Frontal cortex (tissue), 4 donors: ENCODE data around the gene INSRR. TPM values are rescaled to one million over a fixed set of nuclear protein-coding genes. Genes with fewer than 3 reads are reported as not detected.

ENCODE experiments used
- DNase-seq, 2 donors: peaks; one replicate each; pipeline ENCODE4 v3.0.0; 2012; ENCODE audit warnings: low spot score in 2 of 2
- FAIRE-seq: peaks from 2 replicates; lab custom pipeline; 2012; peaks lifted over from hg19 to GRCh38; lab: Jason Lieb, UNC
- total RNA-seq: library from RNA; depleted of rRNA; stranded (reverse); fragments of >200 nt; gene quantifications from one replicate; pipeline ENCODE4 v1.2.3, GENCODE V29; 2014
- donor health status: control.
- donor health status: control.
- donor health status: control.

The INSRR gene
- total RNA-seq, 1 donor from 2014 or later = under 0.01 TPM

- FAIRE-seq = no peak
- no peak for DNase-seq
Measured at GRCh38 chr1:156857532-156857931, 1.4 kb downstream of the INSRR start.

GRCh38 chr1:156856282-156856785, 2.6 kb downstream of the INSRR start:
- FAIRE-seq (no peak), DNase-seq (no peak)

GRCh38 chr1:156854634-156855033, 4.3 kb downstream of the INSRR start:
- FAIRE-seq = no peak

GRCh38 chr1:156853761-156854160, 5.2 kb downstream of the INSRR start:
- DNase-seq (no peak), FAIRE-seq (no peak)

More at GRCh38 chr1:156854634-156855033, 4.3 kb downstream of the INSRR start:
- no peak for DNase-seq

- peak in 1 of 2 donors; percentile 65 for DNase-seq
- FAIRE-seq = no peak
Measured at GRCh38 chr1:156852418-156852874, 6.5 kb downstream of the INSRR start.

- DNase-seq (no peak), FAIRE-seq (no peak)
Measured at GRCh38 chr1:156851779-156852417, 7.0 kb downstream of the INSRR start.

GRCh38 chr1:156849151-156849496, 9.8 kb downstream of the INSRR start:
- DNase-seq (no peak), FAIRE-seq (no peak)

- no peak for FAIRE-seq
Measured at GRCh38 chr1:156848461-156849150, 10.3 kb downstream of the INSRR start.

GRCh38 chr1:156847591-156848460, 11.1 kb downstream of the INSRR start:
- FAIRE-seq = no peak
- DNase-seq = peak in 1 of 2 donors; percentile 14

More at GRCh38 chr1:156848461-156849150, 10.3 kb downstream of the INSRR start:
- DNase-seq = peak in 1 of 2 donors; percentile 27

- DNase-seq (no peak), FAIRE-seq (no peak)
Measured at GRCh38 chr1:156846643-156847042, 12.3 kb downstream of the INSRR start.

GRCh38 chr1:156845953-156846545, 12.9 kb downstream of the INSRR start:
- FAIRE-seq (no peak), DNase-seq (no peak)

- DNase-seq (no peak), FAIRE-seq (no peak)
Measured at GRCh38 chr1:156845055-156845952, 13.6 kb downstream of the INSRR start.

- FAIRE-seq = no peak
- DNase-seq = no peak
Measured at GRCh38 chr1:156844638-156845037, 14.3 kb downstream of the INSRR start.

- no peak for FAIRE-seq
- no peak for DNase-seq
Measured at GRCh38 chr1:156844102-156844501, 14.8 kb downstream of the INSRR start.

- FAIRE-seq = no peak
Measured at GRCh38 chr1:156842618-156843300, 16.2 kb downstream of the INSRR start.

GRCh38 chr1:156841295-156841855, 17.5 kb downstream of the INSRR start:
- no peak for DNase-seq
- no peak for FAIRE-seq

More at GRCh38 chr1:156842618-156843300, 16.2 kb downstream of the INSRR start:
- no peak for DNase-seq

GRCh38 chr1:156840898-156841279, 18.0 kb downstream of the INSRR start:
- DNase-seq (no peak), FAIRE-seq (no peak)
